HG03378 (cell line): Measurements from ENCODE around the gene KSR2.

Experiments
- ATAC-seq: cut with Tn5 transposase; IDR thresholded peaks from one replicate; pipeline ENCODE4 v1.9.1; 2021; ENCODE audit warnings: mild to moderate bottlenecking, moderate library complexity; ENCODE audit not compliant: unreplicated experiment

KSR2 gene

GRCh38 chr12:117968151-117968789 lies 520 bp downstream of the KSR2 start:
- ATAC-seq: no peak

DNA sequence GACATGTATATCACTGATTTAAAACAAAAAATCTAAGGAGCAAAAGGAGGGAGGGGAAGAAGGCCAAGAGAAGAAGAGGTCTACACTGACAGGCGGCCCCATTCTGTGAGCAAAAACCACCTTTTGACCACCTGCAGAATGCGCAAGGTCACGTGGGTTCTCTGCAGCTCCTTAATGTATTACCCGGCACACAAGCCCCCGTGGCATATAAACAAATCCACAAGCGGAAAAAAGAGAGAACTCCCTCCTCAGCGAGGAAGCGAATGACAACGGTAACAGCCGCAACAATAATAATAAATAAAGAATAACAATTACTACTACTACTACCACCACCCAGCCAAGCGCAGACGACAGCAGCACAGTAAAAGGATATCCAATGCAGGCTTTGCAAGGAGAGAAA lies 1.3 kb downstream of the KSR2 start:
- ATAC-seq: no peak

DNA sequence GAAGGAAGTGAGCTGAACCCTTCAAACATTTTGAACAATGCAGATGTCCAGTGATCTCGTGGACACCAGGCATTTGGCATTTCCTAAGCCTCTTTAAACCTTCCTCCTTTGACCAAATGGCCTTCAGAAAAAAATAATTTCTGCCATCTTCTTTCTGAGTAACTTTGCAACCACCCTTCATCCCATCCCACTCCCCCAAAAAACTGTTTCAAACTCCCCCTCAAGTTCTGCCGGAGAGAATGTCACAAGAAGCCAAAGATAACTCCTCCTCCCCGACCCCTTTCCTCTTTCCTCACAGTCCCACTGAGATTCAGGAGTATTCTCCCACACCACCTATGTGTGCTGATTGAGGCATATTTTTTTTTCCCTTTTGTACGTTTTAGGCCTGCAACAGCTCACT lies 1.7 kb downstream of the KSR2 start:
- ATAC-seq: no peak

GRCh38 chr12:117966511-117966910 lies 2.3 kb downstream of the KSR2 start:
- no peak for ATAC-seq

DNA sequence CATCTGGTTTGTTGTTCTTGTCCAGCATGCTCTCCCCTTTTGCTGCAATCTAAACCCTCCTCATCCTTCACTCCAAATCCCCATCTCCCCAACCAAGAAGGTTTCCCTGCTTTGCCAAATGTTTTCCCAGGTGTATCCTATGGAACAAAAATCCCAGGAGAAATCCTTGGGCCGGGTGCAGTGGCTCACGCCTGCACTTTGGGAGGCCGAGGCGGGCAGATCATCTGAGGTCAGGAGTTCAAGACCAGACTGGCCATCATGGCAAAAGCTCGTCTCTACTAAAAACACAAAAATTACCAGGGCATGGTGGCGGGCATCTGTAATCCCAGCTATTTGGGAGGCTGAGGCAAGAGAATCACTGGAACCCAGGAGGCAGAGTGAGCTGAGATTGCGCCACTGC lies 5.0 kb downstream of the KSR2 start:
- ATAC-seq: no peak

- ATAC-seq: no peak
Measured at GRCh38 chr12:117936722-117937484, 31.9 kb downstream of the KSR2 start.

- no peak for ATAC-seq
Measured at GRCh38 chr12:117933545-117933944, 35.2 kb downstream of the KSR2 start.

DNA sequence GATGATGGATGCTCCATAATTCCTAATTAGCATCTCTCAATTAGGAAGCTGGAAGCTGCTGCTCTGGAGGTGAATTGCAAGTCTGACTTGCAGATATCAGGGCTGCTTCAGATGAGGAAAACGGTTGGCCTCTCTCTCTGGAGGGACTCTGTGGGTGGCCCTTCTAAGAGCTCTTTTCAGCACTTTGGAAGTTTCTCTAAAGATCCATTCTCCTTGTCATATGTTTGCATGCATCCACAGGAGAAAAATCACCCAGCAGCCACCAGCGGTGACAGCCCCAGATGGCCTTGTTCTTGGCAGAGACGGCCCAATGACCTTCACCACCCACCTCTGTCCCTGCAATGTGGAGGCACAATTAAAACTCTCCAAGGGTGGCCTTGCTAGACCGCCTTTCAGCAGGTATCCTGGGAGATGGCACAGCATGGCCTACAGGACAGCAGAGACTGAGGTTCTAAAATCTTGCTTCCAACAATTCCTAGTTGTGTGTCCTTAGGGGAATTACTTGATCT lies 42.3 kb downstream of the KSR2 start:
- no peak for ATAC-seq

DNA sequence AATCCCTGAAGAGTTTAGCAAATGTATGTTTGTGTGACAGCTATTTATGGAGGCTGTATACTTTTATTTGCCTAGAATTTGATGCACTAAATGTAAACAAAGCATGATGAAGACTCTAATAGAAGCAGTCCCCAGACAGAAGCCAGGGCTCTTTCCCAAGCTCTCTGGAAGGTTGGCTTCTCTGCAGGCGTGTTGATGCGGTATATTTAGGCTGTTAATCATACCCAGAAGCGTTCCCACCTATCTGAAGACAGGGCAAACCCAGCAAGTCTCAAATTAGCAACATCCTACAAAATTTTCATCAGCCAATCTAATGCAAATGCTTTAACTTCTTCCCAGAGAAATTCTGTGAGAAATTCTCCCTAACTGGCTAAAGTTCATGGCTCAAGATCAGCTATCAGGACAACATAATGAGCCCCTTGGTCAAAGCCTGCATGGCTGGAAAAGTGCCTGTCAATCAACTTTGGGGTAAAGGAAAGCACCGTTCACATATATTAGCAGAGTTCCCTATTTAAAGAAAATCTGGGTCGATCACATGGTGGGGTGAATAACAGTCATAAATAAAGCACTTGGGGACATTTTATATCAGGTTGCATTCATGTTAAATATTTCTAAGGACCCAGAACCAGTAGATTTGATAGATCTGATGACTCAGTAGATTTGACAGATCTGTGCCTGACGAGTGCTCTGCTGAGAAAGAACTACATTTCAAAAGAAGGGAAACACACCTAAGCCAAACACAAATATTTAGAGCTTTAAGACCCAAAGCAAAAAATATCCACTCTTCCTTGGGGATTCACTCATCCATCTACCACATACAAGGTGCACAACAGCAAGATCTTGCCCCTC lies 46.6 kb downstream of the KSR2 start:
- ATAC-seq: no peak

DNA sequence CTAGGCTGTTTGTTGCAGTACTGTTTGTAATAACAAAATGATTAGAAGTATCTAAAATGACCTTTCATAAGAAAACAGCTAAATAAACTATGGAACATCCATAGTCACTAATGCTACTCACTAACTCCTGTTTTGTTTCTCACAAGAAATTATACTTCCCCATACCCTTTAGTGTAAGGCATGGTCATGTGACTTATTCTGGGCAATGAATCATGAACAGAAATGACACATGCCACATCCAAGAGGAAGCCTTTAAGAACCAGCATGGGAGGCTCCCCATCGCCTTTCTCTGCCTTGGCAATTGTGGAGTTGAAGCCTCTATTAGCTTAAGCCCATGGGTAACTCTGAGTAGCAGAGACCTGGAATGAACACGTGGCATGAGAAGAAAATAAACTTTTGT lies 49.3 kb downstream of the KSR2 start:
- ATAC-seq: no peak

- ATAC-seq: no peak
Measured at GRCh38 chr12:117914686-117915085, 54.1 kb downstream of the KSR2 start.

DNA sequence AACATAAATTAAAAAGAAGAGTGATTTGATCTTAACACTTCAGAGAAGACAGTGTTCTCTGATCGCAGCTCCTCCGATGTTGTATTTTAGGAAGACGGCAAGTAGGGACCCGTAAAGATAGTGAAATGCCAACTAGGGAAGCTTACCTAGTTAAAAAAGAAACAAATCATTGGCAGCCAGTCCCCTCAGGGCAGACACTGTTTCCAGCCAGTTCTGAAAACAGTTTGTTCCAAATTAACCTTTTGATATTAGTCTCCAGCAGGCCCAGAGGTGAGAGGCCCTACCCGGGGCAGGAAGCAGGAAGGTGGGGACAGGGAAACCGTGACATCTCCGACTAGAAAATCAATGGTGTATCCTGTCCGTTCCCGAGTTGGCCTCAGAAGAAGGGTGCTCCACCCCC lies 56.0 kb downstream of the KSR2 start:
- ATAC-seq: no peak

- ATAC-seq: no peak
Measured at GRCh38 chr12:117908411-117908810, 60.4 kb downstream of the KSR2 start.

GRCh38 chr12:117907108-117907689 lies 61.6 kb downstream of the KSR2 start:
- no peak for ATAC-seq

DNA sequence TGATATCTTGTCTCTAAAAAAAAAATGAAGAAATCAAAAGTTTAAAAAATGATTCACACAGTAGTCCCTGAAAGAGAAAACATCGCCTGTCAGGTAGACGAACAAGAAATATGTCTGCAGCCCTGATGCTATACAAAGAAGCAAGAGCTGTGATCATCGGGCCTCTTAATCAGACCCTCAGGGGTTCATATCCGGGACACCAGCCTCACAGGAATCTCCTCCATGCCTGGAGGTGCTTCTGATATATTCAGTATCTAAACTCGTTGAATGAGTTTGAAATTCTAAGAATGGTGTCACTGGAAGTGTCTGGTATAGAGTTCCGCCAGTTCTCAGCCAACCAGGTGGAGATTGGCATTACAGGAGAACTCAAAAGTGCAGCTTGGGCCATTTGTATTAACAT lies 64.7 kb downstream of the KSR2 start:
- no peak for ATAC-seq

GRCh38 chr12:117903110-117903840 lies 65.5 kb downstream of the KSR2 start:
- ATAC-seq: no peak

- ATAC-seq: no peak
Measured at GRCh38 chr12:117901631-117902030, 67.2 kb downstream of the KSR2 start.

DNA sequence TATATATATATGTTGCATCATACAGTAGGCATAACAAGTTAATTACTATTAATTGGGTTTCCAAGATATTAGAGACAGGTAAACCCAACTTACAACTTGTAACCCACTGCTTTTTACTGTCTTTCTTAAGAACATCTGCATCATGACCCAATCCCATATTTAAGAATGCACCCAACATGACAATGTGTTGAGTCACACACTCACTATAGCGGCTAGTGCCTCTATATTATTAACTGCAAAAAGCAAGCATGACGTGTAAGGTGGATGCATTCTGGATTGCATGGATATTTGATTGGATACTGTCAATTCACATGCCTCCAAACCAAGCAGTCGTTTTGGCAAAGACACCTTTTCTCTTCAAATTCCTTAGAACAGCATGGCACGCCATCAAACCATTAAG lies 68.2 kb downstream of the KSR2 start:
- ATAC-seq: no peak

DNA sequence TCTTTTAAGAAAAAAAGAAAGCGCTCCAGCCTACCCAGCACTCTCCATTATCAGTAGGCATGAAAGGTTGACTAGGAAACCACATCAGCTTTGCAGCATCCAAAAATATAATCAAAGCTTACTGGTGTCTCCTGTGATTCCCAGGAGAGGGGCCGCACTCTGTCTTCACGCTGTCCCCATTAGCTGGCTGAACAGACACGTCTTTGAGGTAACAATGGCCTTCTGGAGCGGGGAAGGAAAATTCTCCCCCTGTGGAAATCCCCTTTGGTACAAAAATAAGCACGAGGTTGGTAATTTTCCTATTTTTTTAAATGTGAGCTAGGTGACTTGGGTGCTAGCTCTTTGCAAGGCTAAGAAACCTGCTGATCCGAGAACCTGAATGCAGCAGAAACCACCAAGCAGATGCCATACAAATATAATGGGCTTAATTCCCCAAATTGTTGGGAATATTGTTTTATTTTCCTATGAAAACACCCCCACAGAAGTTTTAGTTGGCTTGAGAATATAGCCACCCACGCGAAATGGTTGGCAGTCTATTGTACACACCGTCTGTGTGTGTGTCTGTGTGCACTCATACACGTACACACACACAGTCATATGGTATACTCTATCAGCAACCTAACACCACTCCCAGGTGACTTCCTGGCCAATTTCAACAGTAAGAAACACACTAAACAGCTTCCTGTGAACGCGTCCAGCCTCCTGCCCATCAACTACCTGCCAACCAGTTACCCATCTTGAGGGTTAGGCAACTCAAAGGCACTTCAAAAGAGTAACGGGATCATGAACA lies 71.2 kb downstream of the KSR2 start:
- no peak for ATAC-seq

GRCh38 chr12:117896009-117896408 lies 72.8 kb downstream of the KSR2 start:
- no peak for ATAC-seq
